Ishikawa (cell line): ENCODE data around the gene TXN.

Experiments used
- CEBPB ChIP-seq: IDR thresholded peaks from 2 replicates; pipeline ENCODE4 v1.6.1; 2012
- CREB1 ChIP-seq: IDR thresholded peaks from 2 replicates; pipeline ENCODE4 v1.6.1; 2012; ENCODE audit warnings: low read depth
- EGR1 ChIP-seq: IDR thresholded peaks from 2 replicates; pipeline ENCODE4 v1.6.1; 2012
- EP300 ChIP-seq: IDR thresholded peaks from 2 replicates; pipeline ENCODE4 v1.6.1; 2012; ENCODE audit warnings: borderline replicate concordance
- FOXM1 ChIP-seq: IDR thresholded peaks from 2 replicates; pipeline ENCODE4 v1.6.1; 2012; ENCODE audit warnings: low read depth, borderline replicate concordance
- NFIC ChIP-seq: IDR thresholded peaks from 2 replicates; pipeline ENCODE4 v1.6.1; 2012
- RAD21 ChIP-seq: IDR thresholded peaks from 2 replicates; pipeline ENCODE4 v1.6.1; 2012; ENCODE audit warnings: low read depth
- TAF1 ChIP-seq: IDR thresholded peaks from 2 replicates; pipeline ENCODE4 v1.6.1; 2012; ENCODE audit warnings: low read depth, mild to moderate bottlenecking
- TCF12 ChIP-seq: IDR thresholded peaks from 2 replicates; pipeline ENCODE4 v1.6.1; 2012; ENCODE audit warnings: low read depth
- TEAD4 ChIP-seq: IDR thresholded peaks from 2 replicates; pipeline ENCODE4 v1.6.1; 2012
- YY1 ChIP-seq: IDR thresholded peaks from 2 replicates; pipeline ENCODE4 v1.6.1; 2012; ENCODE audit warnings: low read depth
- ZBTB7A ChIP-seq: IDR thresholded peaks from 2 replicates; pipeline ENCODE4 v1.6.1; 2012; ENCODE audit warnings: low read depth
- TF ChIP-seq, protein P1 (sequence below): IDR thresholded peaks from 2 replicates; pipeline ENCODE4 v1.6.1; 2012; ENCODE audit warnings: low read depth, mild to moderate bottlenecking
- TF ChIP-seq, protein P2 (sequence below): IDR thresholded peaks from 2 replicates; pipeline ENCODE4 v1.6.1; 2012
- TF ChIP-seq, protein P3 (sequence below): IDR thresholded peaks from 2 replicates; pipeline ENCODE4 v1.6.1; 2012

The TXN gene

GRCh38 chr9:110217656-110218099 lies 38.6 kb downstream of the TXN start:
- TF ChIP-seq RAD21: peak; percentile 59
- TF ChIP-seq EGR1: no peak

- TF ChIP-seq, protein P1, sequence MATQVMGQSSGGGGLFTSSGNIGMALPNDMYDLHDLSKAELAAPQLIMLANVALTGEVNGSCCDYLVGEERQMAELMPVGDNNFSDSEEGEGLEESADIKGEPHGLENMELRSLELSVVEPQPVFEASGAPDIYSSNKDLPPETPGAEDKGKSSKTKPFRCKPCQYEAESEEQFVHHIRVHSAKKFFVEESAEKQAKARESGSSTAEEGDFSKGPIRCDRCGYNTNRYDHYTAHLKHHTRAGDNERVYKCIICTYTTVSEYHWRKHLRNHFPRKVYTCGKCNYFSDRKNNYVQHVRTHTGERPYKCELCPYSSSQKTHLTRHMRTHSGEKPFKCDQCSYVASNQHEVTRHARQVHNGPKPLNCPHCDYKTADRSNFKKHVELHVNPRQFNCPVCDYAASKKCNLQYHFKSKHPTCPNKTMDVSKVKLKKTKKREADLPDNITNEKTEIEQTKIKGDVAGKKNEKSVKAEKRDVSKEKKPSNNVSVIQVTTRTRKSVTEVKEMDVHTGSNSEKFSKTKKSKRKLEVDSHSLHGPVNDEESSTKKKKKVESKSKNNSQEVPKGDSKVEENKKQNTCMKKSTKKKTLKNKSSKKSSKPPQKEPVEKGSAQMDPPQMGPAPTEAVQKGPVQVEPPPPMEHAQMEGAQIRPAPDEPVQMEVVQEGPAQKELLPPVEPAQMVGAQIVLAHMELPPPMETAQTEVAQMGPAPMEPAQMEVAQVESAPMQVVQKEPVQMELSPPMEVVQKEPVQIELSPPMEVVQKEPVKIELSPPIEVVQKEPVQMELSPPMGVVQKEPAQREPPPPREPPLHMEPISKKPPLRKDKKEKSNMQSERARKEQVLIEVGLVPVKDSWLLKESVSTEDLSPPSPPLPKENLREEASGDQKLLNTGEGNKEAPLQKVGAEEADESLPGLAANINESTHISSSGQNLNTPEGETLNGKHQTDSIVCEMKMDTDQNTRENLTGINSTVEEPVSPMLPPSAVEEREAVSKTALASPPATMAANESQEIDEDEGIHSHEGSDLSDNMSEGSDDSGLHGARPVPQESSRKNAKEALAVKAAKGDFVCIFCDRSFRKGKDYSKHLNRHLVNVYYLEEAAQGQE: no peak
- no peak for TF ChIP-seq TAF1
- TF ChIP-seq TEAD4: no peak
- TF ChIP-seq TCF12: no peak
- no peak for TF ChIP-seq CREB1
- TF ChIP-seq CEBPB: no peak
- TF ChIP-seq, protein P2, sequence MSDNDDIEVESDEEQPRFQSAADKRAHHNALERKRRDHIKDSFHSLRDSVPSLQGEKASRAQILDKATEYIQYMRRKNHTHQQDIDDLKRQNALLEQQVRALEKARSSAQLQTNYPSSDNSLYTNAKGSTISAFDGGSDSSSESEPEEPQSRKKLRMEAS: no peak
- TF ChIP-seq ZBTB7A: no peak
- no peak for TF ChIP-seq RAD21
- TF ChIP-seq FOXM1: no peak
- TF ChIP-seq, protein P3, sequence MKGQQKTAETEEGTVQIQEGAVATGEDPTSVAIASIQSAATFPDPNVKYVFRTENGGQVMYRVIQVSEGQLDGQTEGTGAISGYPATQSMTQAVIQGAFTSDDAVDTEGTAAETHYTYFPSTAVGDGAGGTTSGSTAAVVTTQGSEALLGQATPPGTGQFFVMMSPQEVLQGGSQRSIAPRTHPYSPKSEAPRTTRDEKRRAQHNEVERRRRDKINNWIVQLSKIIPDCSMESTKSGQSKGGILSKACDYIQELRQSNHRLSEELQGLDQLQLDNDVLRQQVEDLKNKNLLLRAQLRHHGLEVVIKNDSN: no peak
Measured at GRCh38 chr9:110214586-110215355, 41.5 kb downstream of the TXN start.

DNA sequence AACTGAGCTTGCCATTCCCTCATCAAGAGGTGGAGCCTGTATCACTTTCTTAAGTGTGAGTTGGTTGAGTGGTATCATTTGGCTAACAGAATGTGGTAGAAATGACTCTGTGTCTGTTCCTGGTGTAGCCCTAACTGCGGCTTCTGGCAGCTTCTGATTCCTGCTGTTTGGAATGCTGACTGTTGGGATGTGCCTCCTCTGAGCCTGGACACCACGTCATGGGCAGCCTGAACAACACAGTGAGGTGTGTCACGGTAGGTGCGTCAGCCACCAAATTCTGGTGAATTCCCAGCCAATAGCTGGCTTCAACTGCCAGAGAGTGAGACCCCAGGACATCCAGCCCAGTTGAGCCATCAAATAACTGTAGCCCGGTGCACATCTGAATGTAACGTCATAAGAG lies 42.2 kb downstream of the TXN start:
- TF ChIP-seq YY1: no peak
- no peak for TF ChIP-seq CREB1
- TF ChIP-seq TCF12: no peak
- no peak for TF ChIP-seq NFIC
- TF ChIP-seq FOXM1: no peak
- TF ChIP-seq EGR1: no peak
- TF ChIP-seq, protein P1: no peak
- no peak for TF ChIP-seq TEAD4
- no peak for TF ChIP-seq EP300
- TF ChIP-seq CEBPB: no peak
- TF ChIP-seq, protein P3: no peak
- TF ChIP-seq, protein P2: no peak
- TF ChIP-seq ZBTB7A: no peak
- no peak for TF ChIP-seq RAD21
- no peak for TF ChIP-seq TAF1

DNA sequence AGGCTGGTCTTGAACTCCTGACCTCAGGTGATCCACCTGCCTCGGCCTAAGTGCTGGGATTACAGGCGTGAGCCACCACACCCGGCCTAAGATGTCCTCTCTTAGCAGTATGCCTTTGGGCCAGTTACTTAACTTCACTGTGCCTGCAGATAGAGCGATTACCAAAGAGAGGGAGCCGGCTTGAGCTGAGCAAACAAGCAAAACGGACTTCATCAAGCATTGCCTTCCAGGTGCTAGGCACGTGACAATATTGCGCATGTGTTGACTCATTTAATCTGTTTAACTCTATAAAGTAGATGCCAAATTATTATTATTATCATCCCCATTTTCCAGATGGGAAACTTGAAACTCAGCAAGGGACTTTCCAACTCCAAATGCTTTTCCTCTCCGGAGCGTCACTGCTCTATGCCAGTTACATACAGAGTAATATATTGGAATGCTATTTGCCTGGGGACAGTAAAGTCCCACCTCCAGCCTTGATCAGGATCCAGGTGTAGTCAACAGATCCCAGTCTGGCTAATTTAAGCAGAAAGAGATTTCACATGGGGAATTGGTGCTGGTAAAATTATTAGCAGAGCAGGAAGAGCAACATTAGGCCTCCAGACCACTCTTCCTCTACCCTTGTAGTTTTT lies 42.8 kb downstream of the TXN start:
- TF ChIP-seq, protein P1: no peak
- TF ChIP-seq FOXM1: no peak
- TF ChIP-seq CREB1: no peak
- TF ChIP-seq RAD21: no peak

DNA sequence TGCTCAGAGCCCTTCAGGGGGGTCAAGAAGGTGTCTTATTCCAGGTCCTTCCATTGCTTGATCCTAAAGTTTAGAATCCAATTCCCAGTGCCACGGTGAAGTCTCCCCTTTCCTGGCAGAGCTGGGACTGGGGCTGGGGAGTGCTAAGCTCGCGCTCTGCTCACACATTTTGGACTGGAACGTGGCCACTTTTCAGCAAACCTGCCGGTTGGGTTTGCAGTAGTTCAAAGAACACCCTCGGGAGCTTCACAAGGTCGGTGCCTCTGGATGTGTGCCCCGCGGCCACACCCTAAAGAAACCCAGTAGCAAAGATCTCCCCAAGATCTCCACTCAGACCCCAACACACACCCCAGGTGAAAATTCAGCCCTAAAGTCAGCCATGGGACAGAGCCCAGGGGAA lies 48.3 kb downstream of the TXN start, which contains the start of gene C9orf152:
Gene C9orf152 (minus strand): TSS at position 129 of the 400 bp plus-strand sequence. CDS start 580 bp downstream, outside the sequence.
- TF ChIP-seq TCF12 (no peak), NFIC (peak; percentile 39; the same call in 1 of the 2 replicates)
- TF ChIP-seq, protein P1: no peak
- TF ChIP-seq, protein P3: no peak
